ENCODE data around the gene CNTNAP2. TPM values are rescaled to one million over a fixed set of nuclear protein-coding genes. Genes with fewer than 3 reads are reported as not detected.

The CNTNAP2 gene
- total and polyA plus RNA-seq, 2 of the 8 experiments (the other 6 are each of a cell fraction or from before 2014, with no cell fraction given) = 27.9 to 71.0 TPM

- TF ChIP-seq CTCF (IDR thresholded peaks at IDR 0.05; ENCODE audit: control extremely low read depth in 1 of 3, insufficient read depth in 1 of 3, low read depth in 1 of 3, low read length in 3 of 3) (peak; percentile 62 to 88 (median 73)), RAD21 (IDR thresholded peaks at IDR 0.05 in 1 of 2, conservative IDR thresholded peaks at IDR 0.05 in 1 of 2; ENCODE audit: low read depth in 2 of 2, low read length in 2 of 2) (peak; percentile 88 to 91)
Measured at GRCh38 chr7:146096994-146097393, 19.6 kb upstream of the CNTNAP2 start (continued).
